HG02798 (cell line): Measurements from ENCODE around the gene FOXP1.
"Not testable (repeated sequence)": the region's sequence is repeated elsewhere in the genome, so short reads cannot be mapped to it uniquely, and the experiment has no call there.

ENCODE experiments used
- ATAC-seq: cut with Tn5 transposase; IDR thresholded peaks from one replicate; pipeline ENCODE4 v1.9.1; 2021; ENCODE audit warnings: mild to moderate bottlenecking; ENCODE audit not compliant: unreplicated experiment, poor library complexity

The FOXP1 gene

GRCh38 chr3:70985572-70985971 lies 598.0 kb downstream of the FOXP1 start:
- no peak for ATAC-seq

- ATAC-seq, result no peak
Observed at GRCh38 chr3:70984776-70985482, 598.6 kb downstream of the FOXP1 start.

DNA sequence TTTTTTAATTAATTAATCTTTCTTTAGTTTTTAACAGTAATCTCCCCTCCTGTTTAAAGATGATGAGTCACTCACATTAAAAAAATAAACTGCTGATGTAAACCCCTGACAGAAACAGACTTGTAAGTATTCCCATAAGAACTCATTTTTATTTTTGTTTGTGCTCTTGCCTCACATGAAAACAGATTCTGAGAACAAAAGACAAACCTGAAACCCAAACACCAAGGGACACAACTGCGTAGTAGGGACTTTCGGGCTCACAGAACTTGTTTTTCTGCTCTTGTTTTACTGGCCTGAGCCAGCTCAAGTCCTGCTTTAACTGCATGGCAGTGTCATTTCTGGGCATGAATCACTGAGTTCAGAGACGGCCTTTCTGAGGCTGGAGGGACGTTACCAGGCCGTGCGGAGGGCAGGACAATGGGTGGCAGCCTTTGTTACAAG lies 600.8 kb downstream of the FOXP1 start:
- ATAC-seq, result peak; percentile 76

DNA sequence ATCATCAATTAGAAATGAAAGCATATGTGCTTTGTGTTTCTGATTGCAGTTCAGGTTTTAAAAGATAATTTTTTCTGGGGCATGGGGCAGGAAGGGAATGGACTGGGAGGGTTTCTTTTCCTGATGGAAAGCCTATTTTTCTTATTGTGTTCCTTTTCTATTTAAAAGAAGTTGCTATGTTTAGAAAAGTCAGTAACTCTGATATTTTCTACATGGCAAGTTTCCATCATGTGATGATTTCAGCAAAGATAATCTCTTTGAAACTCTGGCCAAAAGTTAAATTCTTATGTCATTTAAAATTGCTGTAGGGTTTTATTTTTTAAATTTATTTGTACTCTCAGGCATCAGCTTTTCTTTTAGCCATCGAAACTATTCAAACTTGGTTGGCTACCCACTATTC lies 601.2 kb downstream of the FOXP1 start:
- ATAC-seq, result peak; percentile 9

- no peak for ATAC-seq
Observed at GRCh38 chr3:70981231-70981880, 602.2 kb downstream of the FOXP1 start.

DNA sequence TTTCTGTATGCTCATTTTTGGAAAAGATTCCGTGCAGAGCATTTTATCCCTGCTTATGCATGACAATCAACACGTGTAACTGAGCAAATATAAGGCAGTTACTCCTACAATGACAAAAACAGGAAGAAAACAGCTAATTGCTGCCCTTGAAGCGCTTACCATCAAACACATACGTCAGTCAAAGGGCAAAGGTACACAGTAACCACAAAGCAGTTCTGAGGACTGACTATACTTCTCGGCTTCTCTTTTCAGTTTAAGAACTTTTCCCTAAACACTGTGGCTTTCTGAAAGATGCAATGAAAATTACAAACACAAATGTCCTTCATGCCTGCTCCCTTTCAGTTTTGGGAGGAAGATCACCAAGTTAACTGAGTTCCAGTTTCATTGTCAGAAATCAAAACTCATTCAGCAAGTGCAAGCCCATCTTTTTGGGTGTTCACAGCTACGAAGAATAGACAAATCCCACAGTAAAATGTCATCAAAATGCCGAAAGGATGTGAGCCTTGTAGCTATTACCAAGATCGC lies 602.8 kb downstream of the FOXP1 start:
- no peak for ATAC-seq

- no peak for ATAC-seq
Observed at GRCh38 chr3:70979983-70980645, 603.4 kb downstream of the FOXP1 start.

DNA sequence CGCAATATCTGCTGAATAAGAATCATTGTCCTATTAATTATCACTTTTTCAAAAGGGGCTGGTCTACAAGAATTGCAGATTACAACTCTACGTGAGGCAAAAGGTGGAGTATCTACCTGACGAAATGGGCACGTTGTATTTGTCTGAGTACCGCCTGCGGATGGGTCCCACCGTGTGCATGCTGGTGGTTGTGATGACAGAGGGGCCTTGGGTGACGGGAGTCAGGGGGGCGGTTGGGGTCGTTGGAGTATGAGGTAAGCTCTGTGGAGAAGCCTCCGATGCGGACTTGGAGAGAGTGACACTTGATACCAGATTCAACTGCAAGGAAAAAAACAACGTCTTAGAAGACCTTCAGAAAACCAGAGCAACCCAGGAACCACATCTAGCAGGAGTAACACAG lies 605.8 kb downstream of the FOXP1 start:
- no peak for ATAC-seq

DNA sequence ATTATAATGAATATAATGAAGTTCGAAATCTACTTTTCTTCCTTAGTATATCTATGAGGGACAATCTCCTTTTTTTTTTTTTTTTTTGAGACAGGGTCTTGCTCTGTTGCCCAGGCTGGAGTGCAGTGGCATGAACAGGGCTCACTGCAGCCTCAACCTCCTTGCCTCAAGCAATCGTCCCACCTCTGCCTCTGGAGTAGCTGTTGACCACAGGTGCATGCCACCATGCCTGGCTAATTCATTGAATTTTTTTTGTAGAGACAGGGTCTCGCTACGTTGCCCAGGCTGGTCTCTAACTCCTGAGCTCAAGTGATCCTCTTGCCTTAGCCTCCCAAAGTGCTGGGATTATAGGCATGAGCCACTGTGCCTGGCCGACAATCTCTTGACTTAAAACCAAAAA lies 607.5 kb downstream of the FOXP1 start:
- not testable (repeated sequence) for ATAC-seq

- ATAC-seq, result no peak
Observed at GRCh38 chr3:70974747-70975146, 608.8 kb downstream of the FOXP1 start.

DNA sequence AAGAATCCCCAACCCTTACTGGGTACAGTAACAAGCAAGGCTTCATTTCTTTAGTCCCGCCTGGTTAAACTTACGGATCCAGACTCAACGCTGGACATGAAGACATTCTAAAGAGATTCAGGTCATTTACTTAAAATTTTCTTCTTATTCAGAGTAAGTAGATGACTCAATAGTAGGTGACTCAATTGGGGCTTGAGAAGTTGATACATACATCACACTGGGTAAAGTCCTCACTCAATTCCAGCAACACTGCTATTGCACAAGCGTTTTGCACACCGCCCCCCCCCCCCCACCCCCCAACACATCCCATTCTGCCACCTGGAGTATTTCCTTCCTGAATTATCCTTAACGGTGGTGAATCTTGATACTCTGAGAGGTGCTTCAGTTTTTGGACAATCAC lies 610.0 kb downstream of the FOXP1 start:
- ATAC-seq, result no peak

DNA sequence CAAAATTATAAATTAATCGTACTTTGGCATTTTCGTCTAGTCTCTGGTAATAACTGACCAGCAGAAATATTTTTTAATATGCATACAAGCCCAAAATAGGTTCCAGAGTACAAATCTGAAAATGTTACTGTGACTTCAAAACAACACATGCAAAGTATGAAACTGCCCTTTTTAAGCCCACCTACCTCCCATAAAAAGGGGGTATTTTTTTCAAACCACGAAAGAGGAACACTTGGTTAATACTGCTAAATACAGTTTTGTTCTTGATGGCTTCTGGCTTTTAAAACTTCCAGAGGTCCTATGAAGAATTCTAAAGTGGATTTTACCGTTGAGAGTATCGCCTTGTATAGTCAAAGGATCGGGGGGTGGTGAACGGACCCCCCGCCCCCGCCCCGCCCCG lies 610.7 kb downstream of the FOXP1 start:
- no peak for ATAC-seq

GRCh38 chr3:70970952-70971351 lies 612.6 kb downstream of the FOXP1 start:
- no peak for ATAC-seq

DNA sequence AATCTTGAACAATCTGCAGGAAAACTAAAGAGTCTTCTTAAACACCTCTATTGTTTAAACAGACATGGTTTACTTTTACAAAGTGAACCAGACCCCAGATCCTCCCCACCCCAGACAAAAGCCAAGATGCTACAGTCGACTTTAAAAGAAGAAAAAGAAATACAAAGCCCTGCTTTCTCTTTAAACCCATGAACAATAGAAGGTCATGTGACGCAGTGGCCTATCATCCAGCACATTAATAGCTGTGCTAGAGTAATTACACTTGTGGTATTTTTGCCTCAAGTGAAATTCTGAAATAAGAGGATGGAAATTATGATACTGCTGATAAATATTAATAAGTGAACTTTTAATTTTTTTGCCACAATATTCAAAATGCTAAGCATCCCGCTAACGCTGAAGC lies 613.4 kb downstream of the FOXP1 start:
- ATAC-seq, result no peak

GRCh38 chr3:70963431-70964275 lies 619.9 kb downstream of the FOXP1 start:
- ATAC-seq, result no peak

DNA sequence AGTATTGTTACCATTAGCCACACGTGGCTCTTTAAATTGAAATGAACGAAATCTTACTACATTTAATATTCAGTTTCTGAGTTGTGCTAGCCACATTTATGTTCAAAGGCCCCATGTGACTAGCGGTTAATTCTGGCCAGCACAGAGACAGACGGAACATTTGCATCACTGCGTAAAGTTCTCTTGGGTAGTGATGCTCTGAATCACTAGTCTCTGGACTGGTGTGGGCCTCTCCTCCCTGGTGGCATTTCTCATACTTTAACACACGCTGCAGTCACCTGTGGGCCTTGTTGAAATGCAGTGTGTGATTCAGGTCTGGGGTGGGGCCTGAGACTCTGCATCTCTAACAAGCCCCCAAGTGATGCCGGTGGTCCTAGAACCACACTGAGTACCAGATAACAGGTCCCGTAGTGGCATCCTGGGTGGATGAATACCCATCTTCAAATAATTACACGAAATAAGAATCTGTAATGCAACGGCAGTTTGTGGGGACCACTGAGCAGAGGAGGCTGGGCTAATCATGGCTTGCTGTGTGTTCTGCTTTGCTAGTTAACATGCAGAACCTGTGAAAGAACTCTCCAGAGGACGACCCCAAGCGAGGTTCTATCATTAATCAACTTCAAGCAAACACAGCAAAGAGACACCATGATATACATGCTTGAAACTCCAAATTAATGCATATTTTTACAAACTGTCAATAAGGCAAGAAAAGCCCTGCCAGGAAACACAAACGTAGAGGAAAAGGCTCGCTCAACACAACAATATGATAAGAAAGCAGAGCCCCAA lies 623.8 kb downstream of the FOXP1 start:
- no peak for ATAC-seq

DNA sequence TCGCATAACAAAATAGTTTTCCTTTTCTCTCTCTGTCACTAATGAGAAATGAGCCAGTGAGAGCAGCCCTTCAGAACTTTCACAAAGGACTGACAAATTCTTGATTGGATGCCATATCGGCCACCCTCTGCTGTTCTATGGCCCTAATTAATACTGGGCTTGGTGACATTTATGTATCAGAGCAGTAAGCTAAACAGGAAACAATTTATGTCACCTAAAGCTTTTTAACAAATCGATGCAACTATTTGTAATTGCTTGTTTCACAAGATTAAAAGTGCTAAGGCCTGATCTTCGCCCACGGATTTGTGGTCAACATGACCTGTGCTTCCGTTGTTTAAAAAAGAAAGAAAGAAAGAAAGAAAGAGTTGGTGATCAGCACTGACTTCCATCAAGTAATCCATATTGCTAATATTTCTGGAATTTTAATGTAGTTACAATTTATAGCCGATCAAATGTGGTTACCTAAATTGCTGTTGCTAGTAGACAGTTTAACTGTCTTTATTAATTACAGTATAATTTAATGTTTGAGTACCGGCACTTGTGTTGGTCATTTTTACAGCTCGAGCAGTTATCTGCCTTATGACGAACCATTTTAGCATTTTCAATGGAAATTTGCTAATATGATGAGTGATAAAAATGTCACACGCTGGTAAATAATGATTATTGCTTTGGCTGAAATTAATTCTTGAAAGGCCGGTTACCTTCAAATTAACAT lies 631.3 kb downstream of the FOXP1 start:
- ATAC-seq, result no peak

DNA sequence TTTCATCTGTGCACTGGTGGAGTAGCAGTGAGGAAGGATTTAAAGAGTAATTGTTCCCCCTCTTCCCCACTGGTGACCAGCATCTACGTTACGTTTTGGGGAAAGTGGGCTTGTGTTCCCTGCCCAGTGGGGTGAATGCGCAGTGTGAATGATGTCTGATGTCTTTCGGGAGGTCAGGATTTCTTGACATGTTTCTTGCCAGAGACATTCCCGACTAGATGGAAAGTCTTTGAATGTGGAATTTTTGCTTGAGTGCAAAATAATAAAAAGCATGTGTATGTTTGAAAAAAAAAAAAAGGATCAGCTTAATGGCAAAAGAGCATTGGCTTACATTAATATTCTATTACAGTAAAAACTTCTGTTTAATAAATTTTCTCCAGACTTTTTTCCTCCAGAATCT lies 632.2 kb downstream of the FOXP1 start:
- ATAC-seq, result no peak

DNA sequence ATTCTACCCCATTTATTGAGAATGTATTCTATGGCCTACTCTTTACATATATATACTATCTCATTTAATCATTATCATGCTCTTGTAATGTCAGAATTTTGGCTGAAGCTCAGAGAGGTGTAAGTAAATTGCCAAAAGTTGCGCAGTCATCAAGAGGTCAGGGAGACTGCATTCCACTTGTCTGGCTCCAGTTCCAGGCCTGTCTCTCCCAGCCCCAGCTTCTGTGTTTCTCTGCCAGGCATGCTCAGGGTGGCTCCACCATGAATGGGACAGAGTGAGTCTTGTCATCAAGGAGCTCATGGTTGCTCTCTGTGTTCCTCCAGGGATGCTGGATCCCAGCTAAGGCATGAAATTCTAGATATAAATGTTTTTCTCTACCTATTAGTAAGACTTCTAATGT lies 635.9 kb downstream of the FOXP1 start:
- ATAC-seq, result no peak
